Measurements from ENCODE around the gene PUS1. TPM values are rescaled to one million over a fixed set of nuclear protein-coding genes. Genes with fewer than 3 reads are reported as not detected.

The PUS1 gene
- total RNA-seq, 3 donors from 2014 or later: 8.8 to 31.5 (median 20.9) TPM

DNA sequence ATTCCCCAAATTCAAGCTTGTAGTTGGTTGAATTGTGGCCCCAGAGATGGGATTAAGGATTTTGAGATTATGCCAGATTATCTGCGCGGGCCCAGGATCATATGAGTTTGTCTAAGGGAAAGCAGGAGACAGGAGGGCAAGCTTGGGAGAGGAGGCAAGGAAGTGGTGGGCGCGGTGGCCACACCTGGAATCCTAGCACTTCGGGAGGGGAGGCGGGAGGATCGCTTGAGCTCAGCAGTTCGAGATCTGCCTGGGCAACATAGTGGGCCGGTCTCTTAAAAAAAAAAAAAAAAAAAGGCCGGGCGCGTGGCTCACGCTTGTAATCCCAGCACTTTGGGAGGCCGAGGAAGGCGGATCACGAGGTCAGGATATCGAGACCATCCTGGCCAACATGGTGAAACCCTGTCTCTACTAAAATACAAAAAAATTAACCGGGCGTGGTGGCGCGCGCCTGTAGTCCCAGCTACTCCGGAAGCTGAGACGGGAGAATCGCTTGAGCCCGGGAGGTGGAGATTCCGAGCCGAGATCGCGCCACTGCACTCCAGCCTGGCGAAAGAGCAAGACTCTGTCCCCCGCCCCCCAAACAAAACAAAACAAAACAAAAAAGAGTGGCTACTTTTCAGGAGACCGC, 881 bp upstream of the PUS1 start:
- no peaks in the 10 kb centered on the region for H3K36me3 ChIP-seq
- intact Hi-C loops (cut with DNase I; ENCODE audit: low total_unique reads): no loop called here
- DNase-seq (ENCODE audit: low spot score in 2 of 2): no peak
- peaks cover 0 to 11% of the 10 kb centered on the region in 2 donors for H3K4me1 ChIP-seq
- TF ChIP-seq POLR2AphosphoS5 (IDR thresholded peaks at IDR 0.05): no peak
- TF ChIP-seq POLR2A (IDR thresholded peaks at IDR 0.05): no peak
- no peak for TF ChIP-seq CTCF (IDR thresholded peaks at IDR 0.05)
- H3K4me3 ChIP-seq: peak overlapping the region; percentile 64 to 81 (median 74)
- H3K9me3 ChIP-seq: no peaks in the 10 kb centered on the region
- H3K27ac ChIP-seq: peak overlapping the region; percentile 64 to 81
- no peaks in the 10 kb centered on the region for H3K27me3 ChIP-seq

DNA sequence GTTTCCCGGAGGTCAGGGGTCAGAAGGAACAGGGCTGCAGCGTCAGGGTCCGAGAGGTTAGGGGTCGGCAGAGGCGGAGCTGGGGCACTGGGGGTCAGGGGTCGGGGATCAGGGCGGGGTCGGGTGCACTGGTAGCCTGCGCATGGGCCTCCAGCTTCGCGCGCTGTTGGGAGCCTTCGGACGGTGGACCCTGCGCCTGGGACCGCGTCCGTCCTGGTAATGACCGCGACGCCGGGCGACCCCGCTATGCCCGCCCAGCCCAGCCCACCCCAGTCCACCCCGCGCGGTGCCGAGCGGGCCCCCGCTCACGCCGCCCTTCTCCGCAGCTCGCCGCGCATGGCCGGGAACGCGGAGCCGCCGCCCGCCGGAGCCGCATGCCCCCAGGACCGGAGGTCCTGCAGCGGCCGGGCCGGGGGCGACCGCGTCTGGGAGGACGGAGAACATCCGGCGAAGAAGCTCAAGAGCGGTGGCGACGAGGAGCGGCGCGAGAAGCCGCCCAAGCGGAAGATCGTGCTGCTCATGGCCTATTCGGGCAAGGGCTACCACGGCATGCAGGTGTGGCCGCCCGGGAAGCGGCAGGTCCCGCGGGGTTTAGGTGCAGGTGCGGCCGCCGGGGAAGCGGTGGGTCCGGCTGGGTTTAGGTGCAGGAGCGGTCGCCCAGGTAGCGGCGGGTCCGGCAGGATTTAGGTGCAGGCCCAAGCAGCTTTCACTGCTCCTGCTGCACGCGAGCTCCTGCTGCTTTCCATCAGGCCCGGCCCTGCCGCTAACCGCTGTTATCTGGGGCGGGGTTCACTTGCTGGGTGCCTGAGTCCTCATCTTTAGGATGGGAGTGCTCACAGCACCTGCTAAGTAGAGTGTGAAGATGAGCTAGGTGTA, 743 bp downstream of the PUS1 start:
- no peak overlapping the region for H3K27ac ChIP-seq
- H3K9me3 ChIP-seq: no peaks in the 10 kb centered on the region
- no peak for DNase-seq (ENCODE audit: low spot score in 2 of 2)
- peaks cover 0 to 11% of the 10 kb centered on the region in 2 donors for H3K4me1 ChIP-seq
- peak overlapping the region; percentile 64 to 81 (median 74) for H3K4me3 ChIP-seq
- no peaks in the 10 kb centered on the region for H3K27me3 ChIP-seq
- H3K36me3 ChIP-seq: no peaks in the 10 kb centered on the region
- no peak for TF ChIP-seq POLR2AphosphoS5 (IDR thresholded peaks at IDR 0.05)
- no peak for TF ChIP-seq POLR2A (IDR thresholded peaks at IDR 0.05)
- TF ChIP-seq CTCF (IDR thresholded peaks at IDR 0.05): no peak
- intact Hi-C loops (cut with DNase I; ENCODE audit: low total_unique reads): no loop called here

DNA sequence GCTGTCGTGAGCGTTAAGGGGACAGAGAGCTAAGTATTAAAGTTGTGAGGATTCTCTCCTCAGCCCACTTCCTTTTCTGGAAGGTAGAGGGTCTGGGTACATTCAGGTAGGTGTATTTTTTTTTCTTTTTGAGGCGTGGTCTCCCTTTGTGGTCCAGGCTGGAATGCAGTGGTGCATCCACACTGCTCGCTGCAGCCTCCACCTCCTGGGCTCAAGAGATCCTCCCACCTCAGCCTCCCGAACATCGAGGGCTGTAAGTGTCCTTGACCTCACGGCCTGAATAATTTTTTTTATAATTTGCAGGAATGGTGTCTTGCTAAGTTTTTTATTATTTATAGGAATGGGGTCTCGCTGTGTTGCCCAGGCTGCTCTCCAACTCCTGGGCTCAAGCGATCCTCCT, 1.4 kb downstream of the PUS1 start:
- DNase-seq (ENCODE audit: low spot score in 2 of 2): no peak
- Histone ChIP-seq H3K4me1 (peaks cover 0 to 11% of the 10 kb centered on the region in 2 donors), H3K4me3 (peak overlapping the region; percentile 64 to 81 (median 74)), H3K27ac (no peak overlapping the region), H3K9me3 (no peaks in the 10 kb centered on the region), H3K36me3 (no peaks in the 10 kb centered on the region), H3K27me3 (no peaks in the 10 kb centered on the region)
- intact Hi-C loops (cut with DNase I; ENCODE audit: low total_unique reads): no loop called here
- TF ChIP-seq POLR2AphosphoS5 (IDR thresholded peaks at IDR 0.05): no peak

DNA sequence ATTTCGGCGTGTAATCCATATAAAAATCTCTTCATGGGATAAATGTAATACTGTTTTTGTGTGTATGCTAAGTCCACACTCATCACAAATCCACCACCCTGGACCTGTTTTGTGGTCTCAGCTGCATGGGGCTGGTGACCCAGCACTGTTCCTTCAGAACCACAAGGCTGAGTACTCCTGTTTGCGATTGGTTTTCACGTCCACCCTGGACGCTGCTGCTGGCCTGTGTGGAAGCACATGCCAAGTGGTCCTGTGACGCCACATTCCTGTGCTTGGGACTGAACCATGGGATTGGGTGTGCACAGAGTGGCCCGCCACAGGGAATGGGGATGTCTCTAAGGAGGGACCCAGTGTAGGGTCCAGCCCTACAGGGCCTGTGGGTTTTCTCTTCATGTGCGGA, 4.3 kb downstream of the PUS1 start:
- no peak for DNase-seq (ENCODE audit: low spot score in 2 of 2)
- H3K36me3 ChIP-seq: no peaks in the 10 kb centered on the region
- intact Hi-C loops (cut with DNase I; ENCODE audit: low total_unique reads): no loop called here

DNA sequence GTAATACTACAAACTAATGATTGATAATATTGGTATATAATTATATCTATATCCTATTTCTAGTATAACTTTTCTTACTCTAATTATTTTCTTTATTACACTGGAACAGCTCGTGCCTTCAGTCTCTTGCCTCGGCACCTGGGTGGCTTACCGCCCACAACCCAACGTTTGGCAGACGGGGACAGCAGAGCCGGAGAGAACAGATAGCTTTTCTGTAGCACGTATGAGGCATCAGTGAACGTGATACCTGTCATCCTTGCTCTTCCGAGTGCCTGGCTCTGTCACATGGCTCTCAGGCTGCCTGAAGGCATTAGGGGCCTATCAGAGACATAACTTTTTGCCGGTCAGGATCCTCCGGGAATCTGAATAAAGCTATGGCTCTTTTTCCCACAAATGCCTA, 5.5 kb downstream of the PUS1 start:
- no peaks in the 10 kb centered on the region for H3K27me3 ChIP-seq
- H3K4me3 ChIP-seq: no peak overlapping the region
- intact Hi-C loops (cut with DNase I; ENCODE audit: low total_unique reads): no loop called here
- no peak for TF ChIP-seq POLR2A (IDR thresholded peaks at IDR 0.05)
- TF ChIP-seq CTCF (IDR thresholded peaks at IDR 0.05): no peak
- TF ChIP-seq POLR2AphosphoS5 (IDR thresholded peaks at IDR 0.05): no peak
- H3K27ac ChIP-seq: no peak overlapping the region
- no peak for DNase-seq (ENCODE audit: low spot score in 2 of 2)
- peaks cover 0 to 11% of the 10 kb centered on the region in 2 donors for H3K4me1 ChIP-seq
- H3K9me3 ChIP-seq: no peaks in the 10 kb centered on the region
- no peaks in the 10 kb centered on the region for H3K36me3 ChIP-seq

More for the DNA sequence above, 4.3 kb downstream of the PUS1 start:
- Histone ChIP-seq H3K27me3 (no peaks in the 10 kb centered on the region), H3K27ac (no peak overlapping the region), H3K4me1 (peaks cover 0 to 11% of the 10 kb centered on the region in 2 donors), H3K4me3 (no peak overlapping the region), H3K9me3 (no peaks in the 10 kb centered on the region)
- no peak for TF ChIP-seq CTCF (IDR thresholded peaks at IDR 0.05)
- no peak for TF ChIP-seq POLR2A (IDR thresholded peaks at IDR 0.05)

Measured in breast epithelium (tissue), 4 donors.